ENCODE data around the gene PRELP. TPM values are rescaled to one million over a fixed set of nuclear protein-coding genes. Genes with fewer than 3 reads are reported as not detected.

The PRELP gene
- total RNA-seq, 1 experiment from 2014 or later: 0.07 TPM

GRCh38 chr1:203520315-203520714 is 44.7 kb downstream of the PRELP start:
- H3K27me3 ChIP-seq (ENCODE audit: insufficient read depth, low read length): peaks cover 15% of the 10 kb centered on the region; the same call in 1 of the 2 replicates
- no peaks in the 10 kb centered on the region for H3K79me1 ChIP-seq (ENCODE audit: insufficient read depth, low read depth, low read length, poor library complexity, severe bottlenecking)
- H3K79me2 ChIP-seq (ENCODE audit: insufficient read depth, low read length): no peaks in the 10 kb centered on the region
- H3K27ac Mint-ChIP-seq: peak overlapping the region in 1 of 3 experiments; percentile 68; a peak in 2 of 7 replicates
- no peaks in the 10 kb centered on the region for H3K9me3 ChIP-seq (ENCODE audit: control insufficient read depth, low read depth, low read length)
- peaks cover 76% of the 10 kb centered on the region for H3K27me3 Mint-ChIP-seq (ENCODE audit: low read depth)
- no peak overlapping the region for H3K14ac ChIP-seq (ENCODE audit: insufficient read depth, low read length)
- no peak overlapping the region for H2AFZ ChIP-seq (ENCODE audit: low read length)
- TF ChIP-seq CTCF (conservative IDR thresholded peaks at IDR 0.05): no peak
- no peak overlapping the region for H2BK120ac ChIP-seq (ENCODE audit: low read depth, low read length, poor library complexity, severe bottlenecking)
- no peak overlapping the region; the same call in 1 of the 2 replicates for H3K4ac ChIP-seq (ENCODE audit: low read depth, low read length)
- no peak overlapping the region for H4K5ac ChIP-seq (ENCODE audit: insufficient read length, low read depth, low read length)
- H2BK5ac ChIP-seq (ENCODE audit: insufficient read length, low read length): no peak overlapping the region
- no peaks in the 10 kb centered on the region for H3K36me3 Mint-ChIP-seq (ENCODE audit: insufficient read depth in 1 of 3, low read depth in 3 of 3)
- no peak for DNase-seq
- H2AK5ac ChIP-seq (ENCODE audit: insufficient read length, low read length): no peak overlapping the region
- H3K4me1 Mint-ChIP-seq: peaks cover 78 to 83% of the 10 kb centered on the region in 2 experiments
- H3K4me1 ChIP-seq (ENCODE audit: insufficient read depth, low read length): peaks cover 25% of the 10 kb centered on the region; the same call in 1 of the 2 replicates
- H3K56ac ChIP-seq (ENCODE audit: insufficient read length, low read depth, low read length): no peak overlapping the region
- WGBS (ENCODE audit: extremely low coverage, insufficient read length, low lambda C conversion rate): no CpG with 5 or more reads among the region's 5 CpGs
- no peak overlapping the region for H2BK12ac ChIP-seq (ENCODE audit: insufficient read length, low read depth, low read length)
- no peak overlapping the region for H4K8ac ChIP-seq (replicated peaks; ENCODE audit: insufficient read length, low read depth, low read length)
- no peaks in the 10 kb centered on the region for H4K20me1 ChIP-seq (ENCODE audit: control insufficient read depth, insufficient read depth, insufficient read length)
- H2BK20ac ChIP-seq (ENCODE audit: low read depth, low read length, poor library complexity, severe bottlenecking): no peak overlapping the region
- no peaks in the 10 kb centered on the region for H3K23me2 ChIP-seq (ENCODE audit: insufficient read length, low read depth, low read length, poor library complexity, severe bottlenecking)
- H3K4me2 ChIP-seq (ENCODE audit: insufficient read depth, insufficient read length, low read length): no peak overlapping the region
- no peak overlapping the region for H3K23ac ChIP-seq (ENCODE audit: insufficient read length, low read depth, low read length)
- peak overlapping the region; percentile 10 for H4K91ac ChIP-seq (ENCODE audit: insufficient read length, low read depth, low read length)
- H3K9ac ChIP-seq (ENCODE audit: extremely low read depth, insufficient read length, low read length): no peak overlapping the region
- H3K27ac ChIP-seq (ENCODE audit: insufficient read length, low read depth, low read length): no peak overlapping the region
- H2BK15ac ChIP-seq (ENCODE audit: low read depth, low read length): no peak overlapping the region
- H3T11ph ChIP-seq (ENCODE audit: low read length): no peak overlapping the region
- H3K9me3 Mint-ChIP-seq: peaks cover 0 to 6% of the 10 kb centered on the region in 2 experiments; a peak in 2 of 5 replicates
- H3K18ac ChIP-seq (ENCODE audit: insufficient read length, low read depth, low read length): no peak overlapping the region
- no peak overlapping the region for H3K4me3 Mint-ChIP-seq

All from H9 (cell line).